ENCODE measurements around the gene ELL. TPM values are rescaled to one million over a fixed set of nuclear protein-coding genes. Genes with fewer than 3 reads are reported as not detected.

Gene ELL
- total and polyA plus RNA-seq, 9 of the 15 experiments (the other 6 are each of a cell fraction or from before 2014, with no cell fraction given), result 0.24 to 22.5 (median 4.1) TPM

DNA sequence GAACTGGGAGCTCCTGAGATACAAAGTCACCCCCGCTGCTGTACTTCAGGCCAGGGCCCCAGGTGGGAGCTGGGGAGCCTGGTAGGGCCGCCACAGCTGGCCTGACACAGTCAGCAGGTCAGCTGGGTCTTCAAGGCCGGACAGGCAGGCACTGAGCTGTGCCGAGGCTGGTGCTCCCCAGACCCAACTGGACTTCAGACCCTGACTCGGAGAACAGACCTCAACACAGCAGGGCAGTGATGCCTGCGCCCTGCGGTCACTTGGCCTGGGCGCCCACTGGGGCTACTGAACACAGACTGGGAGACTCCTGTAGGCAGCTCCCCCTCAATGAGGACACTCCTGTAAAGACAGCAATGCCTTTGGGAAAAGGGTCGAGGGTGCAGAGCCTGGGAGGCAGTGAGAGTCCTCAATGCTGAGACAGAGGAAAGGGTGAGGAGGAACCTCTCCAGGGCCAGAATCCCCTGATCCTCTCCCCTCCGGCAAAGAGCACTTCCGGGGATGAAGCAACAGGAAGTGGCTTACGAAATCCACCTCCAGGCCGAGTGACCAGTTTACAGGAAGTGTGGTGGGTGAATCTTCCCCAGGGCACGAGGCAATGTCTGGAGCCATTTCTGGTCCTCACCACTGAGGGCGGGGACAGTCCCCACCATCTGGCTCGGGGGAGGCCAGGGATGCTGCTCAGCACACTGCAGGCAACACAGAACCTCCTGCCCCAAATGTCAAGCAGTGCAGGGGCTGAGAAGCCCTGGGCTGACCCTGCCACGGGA, 43.1 kb downstream of the ELL start (continued):
- no peak for TF ChIP-seq RBBP5 (IDR thresholded peaks at IDR 0.05; ENCODE audit: borderline replicate concordance, insufficient read depth, low read length, poor library complexity, severe bottlenecking)
- no peak for TF ChIP-seq TCF7 (IDR thresholded peaks at IDR 0.05; ENCODE audit: borderline replicate concordance)
- TF ChIP-seq HMGN3 (IDR thresholded peaks at IDR 0.05; ENCODE audit: borderline replicate concordance, extremely low read depth, insufficient read length, low read depth, low read length), result no peak
- TF ChIP-seq, protein P1, sequence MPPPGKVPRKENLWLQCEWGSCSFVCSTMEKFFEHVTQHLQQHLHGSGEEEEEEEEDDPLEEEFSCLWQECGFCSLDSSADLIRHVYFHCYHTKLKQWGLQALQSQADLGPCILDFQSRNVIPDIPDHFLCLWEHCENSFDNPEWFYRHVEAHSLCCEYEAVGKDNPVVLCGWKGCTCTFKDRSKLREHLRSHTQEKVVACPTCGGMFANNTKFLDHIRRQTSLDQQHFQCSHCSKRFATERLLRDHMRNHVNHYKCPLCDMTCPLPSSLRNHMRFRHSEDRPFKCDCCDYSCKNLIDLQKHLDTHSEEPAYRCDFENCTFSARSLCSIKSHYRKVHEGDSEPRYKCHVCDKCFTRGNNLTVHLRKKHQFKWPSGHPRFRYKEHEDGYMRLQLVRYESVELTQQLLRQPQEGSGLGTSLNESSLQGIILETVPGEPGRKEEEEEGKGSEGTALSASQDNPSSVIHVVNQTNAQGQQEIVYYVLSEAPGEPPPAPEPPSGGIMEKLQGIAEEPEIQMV (tag; conservative IDR thresholded peaks at IDR 0.05; ENCODE audit: low read depth), result no peak
- TF ChIP-seq PTTG1 (tag; IDR thresholded peaks at IDR 0.05; ENCODE audit: low read depth), result no peak
- TF ChIP-seq KLF16 (IDR thresholded peaks at IDR 0.05), result no peak
- TF ChIP-seq ZNF766 (CRISPR knock-in tag; conservative IDR thresholded peaks at IDR 0.05), result no peak
- TF ChIP-seq CXXC5 (CRISPR knock-in tag; IDR thresholded peaks at IDR 0.05), result peak; percentile 57
- TF ChIP-seq, protein P2, sequence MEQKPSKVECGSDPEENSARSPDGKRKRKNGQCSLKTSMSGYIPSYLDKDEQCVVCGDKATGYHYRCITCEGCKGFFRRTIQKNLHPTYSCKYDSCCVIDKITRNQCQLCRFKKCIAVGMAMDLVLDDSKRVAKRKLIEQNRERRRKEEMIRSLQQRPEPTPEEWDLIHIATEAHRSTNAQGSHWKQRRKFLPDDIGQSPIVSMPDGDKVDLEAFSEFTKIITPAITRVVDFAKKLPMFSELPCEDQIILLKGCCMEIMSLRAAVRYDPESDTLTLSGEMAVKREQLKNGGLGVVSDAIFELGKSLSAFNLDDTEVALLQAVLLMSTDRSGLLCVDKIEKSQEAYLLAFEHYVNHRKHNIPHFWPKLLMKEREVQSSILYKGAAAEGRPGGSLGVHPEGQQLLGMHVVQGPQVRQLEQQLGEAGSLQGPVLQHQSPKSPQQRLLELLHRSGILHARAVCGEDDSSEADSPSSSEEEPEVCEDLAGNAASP (IDR thresholded peaks at IDR 0.05), result no peak
- no peak for TF ChIP-seq IRF2 (CRISPR knock-in tag; IDR thresholded peaks at IDR 0.05)
- no peak for TF ChIP-seq EWSR1 (IDR thresholded peaks at IDR 0.05; ENCODE audit: borderline replicate concordance, low read depth, partially characterized antibody)
- peak; percentile 87 for TF ChIP-seq L3MBTL2 (IDR thresholded peaks at IDR 0.05)
- TF ChIP-seq LCOR (CRISPR knock-in tag; IDR thresholded peaks at IDR 0.05), result no peak
- TF ChIP-seq, protein P3, sequence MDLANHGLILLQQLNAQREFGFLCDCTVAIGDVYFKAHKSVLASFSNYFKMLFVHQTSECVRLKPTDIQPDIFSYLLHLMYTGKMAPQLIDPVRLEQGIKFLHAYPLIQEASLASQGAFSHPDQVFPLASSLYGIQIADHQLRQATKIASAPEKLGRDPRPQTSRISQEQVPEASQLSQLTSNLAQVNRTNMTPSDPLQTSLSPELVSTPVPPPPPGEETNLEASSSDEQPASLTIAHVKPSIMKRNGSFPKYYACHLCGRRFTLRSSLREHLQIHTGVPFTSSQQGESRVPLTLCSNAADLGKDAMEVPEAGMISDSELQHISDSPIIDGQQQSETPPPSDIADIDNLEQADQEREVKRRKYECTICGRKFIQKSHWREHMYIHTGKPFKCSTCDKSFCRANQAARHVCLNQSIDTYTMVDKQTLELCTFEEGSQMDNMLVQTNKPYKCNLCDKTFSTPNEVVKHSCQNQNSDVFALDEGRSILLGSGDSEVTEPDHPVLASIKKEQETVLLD (IDR thresholded peaks at IDR 0.05), result no peak
- no peak for TF ChIP-seq ZSCAN29 (IDR thresholded peaks at IDR 0.05)
- TF ChIP-seq, protein P4, sequence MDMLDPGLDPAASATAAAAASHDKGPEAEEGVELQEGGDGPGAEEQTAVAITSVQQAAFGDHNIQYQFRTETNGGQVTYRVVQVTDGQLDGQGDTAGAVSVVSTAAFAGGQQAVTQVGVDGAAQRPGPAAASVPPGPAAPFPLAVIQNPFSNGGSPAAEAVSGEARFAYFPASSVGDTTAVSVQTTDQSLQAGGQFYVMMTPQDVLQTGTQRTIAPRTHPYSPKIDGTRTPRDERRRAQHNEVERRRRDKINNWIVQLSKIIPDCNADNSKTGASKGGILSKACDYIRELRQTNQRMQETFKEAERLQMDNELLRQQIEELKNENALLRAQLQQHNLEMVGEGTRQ (CRISPR knock-in tag; IDR thresholded peaks at IDR 0.05), result no peak
- no peak for TF ChIP-seq FOXJ2 (tag; IDR thresholded peaks at IDR 0.05)
- TF ChIP-seq PCBP2 (IDR thresholded peaks at IDR 0.05; ENCODE audit: low read depth, low read length, poor library complexity, severe bottlenecking), result no peak
- no peak for TF ChIP-seq SLC30A9 (CRISPR knock-in tag; IDR thresholded peaks at IDR 0.05)
- TF ChIP-seq, protein P5, sequence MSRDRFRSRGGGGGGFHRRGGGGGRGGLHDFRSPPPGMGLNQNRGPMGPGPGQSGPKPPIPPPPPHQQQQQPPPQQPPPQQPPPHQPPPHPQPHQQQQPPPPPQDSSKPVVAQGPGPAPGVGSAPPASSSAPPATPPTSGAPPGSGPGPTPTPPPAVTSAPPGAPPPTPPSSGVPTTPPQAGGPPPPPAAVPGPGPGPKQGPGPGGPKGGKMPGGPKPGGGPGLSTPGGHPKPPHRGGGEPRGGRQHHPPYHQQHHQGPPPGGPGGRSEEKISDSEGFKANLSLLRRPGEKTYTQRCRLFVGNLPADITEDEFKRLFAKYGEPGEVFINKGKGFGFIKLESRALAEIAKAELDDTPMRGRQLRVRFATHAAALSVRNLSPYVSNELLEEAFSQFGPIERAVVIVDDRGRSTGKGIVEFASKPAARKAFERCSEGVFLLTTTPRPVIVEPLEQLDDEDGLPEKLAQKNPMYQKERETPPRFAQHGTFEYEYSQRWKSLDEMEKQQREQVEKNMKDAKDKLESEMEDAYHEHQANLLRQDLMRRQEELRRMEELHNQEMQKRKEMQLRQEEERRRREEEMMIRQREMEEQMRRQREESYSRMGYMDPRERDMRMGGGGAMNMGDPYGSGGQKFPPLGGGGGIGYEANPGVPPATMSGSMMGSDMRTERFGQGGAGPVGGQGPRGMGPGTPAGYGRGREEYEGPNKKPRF (IDR thresholded peaks at IDR 0.05; ENCODE audit: low read depth, low read length), result no peak
- no peak for TF ChIP-seq STAT5A (IDR thresholded peaks at IDR 0.05; ENCODE audit: borderline replicate concordance, low read length)
